IMR-90 (cell line): ENCODE results near the gene RAP1GAP2. TPM values are rescaled to one million over a fixed set of nuclear protein-coding genes. Genes with fewer than 3 reads are reported as not detected.
A peak's percentile ranks its signal among the peaks of the same experiment; 100 is the strongest.

Source experiments
- ATAC-seq: fragments of 200-7000 bp; cut with Tn5 transposase; 2 replicates; pipeline ENCODE4 v1.9.1; 2020; ENCODE audit warnings: low read depth, mild to moderate bottlenecking, moderate library complexity
- BruUV-seq: library from RNA; stranded (reverse); fragments of 400-500 nt; replicated peaks from 2 replicates; lab custom pipeline; 2021; lab: Mats Ljungman, UMichigan
- CTCF ChIA-PET: fragments of 300-600 bp; formaldehyde crosslinking; extraction: SDS; loops from one replicate; lab custom pipeline; 2021; ENCODE audit warnings: antibody characterized with exemption; lab: Yijun Ruan, JAX
- POLR2A ChIA-PET: fragments of 300-600 bp; sonication (Branson Sonifier 250); formaldehyde crosslinking; loops from one replicate; lab custom pipeline; 2022; ENCODE audit warnings: antibody characterized with exemption; ENCODE audit not compliant: unreplicated experiment; lab: Charles Lee
- DNase-seq: peaks from one replicate; pipeline ENCODE4 v3.0.0; 2013
- H2AFZ ChIP-seq: replicated peaks from 2 replicates; pipeline ENCODE3; 2013; ENCODE audit warnings: low read length, mild to moderate bottlenecking; ENCODE audit not compliant: poor library complexity
- H2AK5ac ChIP-seq: 2 replicates; pipeline ENCODE4 v1.6.1; 2013; ENCODE audit warnings: low read depth, low read length, inconsistent platforms
- H2AK9ac ChIP-seq: replicated peaks from 2 replicates; pipeline ENCODE3; 2013; ENCODE audit warnings: mild to moderate bottlenecking, low read depth, low read length, moderate library complexity; ENCODE audit not compliant: poor library complexity
- H2BK120ac ChIP-seq: 2 replicates; pipeline ENCODE4 v1.6.1; 2013; ENCODE audit warnings: low read depth, low read length, inconsistent platforms
- H2BK15ac ChIP-seq: 3 replicates; pipeline ENCODE4 v1.6.1; 2013; ENCODE audit warnings: low read depth, low read length, inconsistent platforms
- H2BK20ac ChIP-seq: 2 replicates; pipeline ENCODE4 v1.6.1; 2013; ENCODE audit warnings: low read depth, mild to moderate bottlenecking, inconsistent platforms, low read length, moderate library complexity
- H2BK5ac ChIP-seq: 2 replicates; pipeline ENCODE4 v1.6.1; 2013; ENCODE audit warnings: mild to moderate bottlenecking, low read depth, low read length, inconsistent platforms; ENCODE audit not compliant: poor library complexity, severe bottlenecking
- H3K14ac ChIP-seq: replicated peaks from 2 replicates; pipeline ENCODE4 v1.6.1; 2013; ENCODE audit warnings: low read depth, low read length, inconsistent platforms
- H3K18ac ChIP-seq: 2 replicates; pipeline ENCODE4 v1.6.1; 2013; ENCODE audit warnings: low read depth, low read length, control low read depth
- H3K23ac ChIP-seq: 2 replicates; pipeline ENCODE4 v1.6.1; 2013; ENCODE audit warnings: low read depth, low read length, inconsistent platforms
- H3K27ac ChIP-seq: 2 replicates; pipeline ENCODE4 v1.5.1; 2013; ENCODE audit warnings: mild to moderate bottlenecking, control low read depth, low read length; ENCODE audit not compliant: insufficient read depth
- H3K27me3 ChIP-seq: 2 replicates; pipeline ENCODE4 v1.6.1; 2013; ENCODE audit warnings: low read length; ENCODE audit not compliant: control insufficient read depth, insufficient read depth
- H3K36me3 ChIP-seq: 2 replicates; pipeline ENCODE4 v1.6.1; 2013; ENCODE audit warnings: low read length, mixed read lengths; ENCODE audit not compliant: control insufficient read depth, insufficient read depth
- H3K4ac ChIP-seq: 2 replicates; pipeline ENCODE4 v1.6.1; 2013; ENCODE audit warnings: low read depth, low read length, inconsistent platforms
- H3K4me1 ChIP-seq: 2 replicates; pipeline ENCODE4 v1.6.1; 2013; ENCODE audit warnings: low read length, mixed read lengths; ENCODE audit not compliant: control insufficient read depth, insufficient read depth
- H3K4me2 ChIP-seq: 2 replicates; pipeline ENCODE4 v1.6.1; 2013; ENCODE audit warnings: low read depth, mild to moderate bottlenecking, control low read depth, low read length, moderate library complexity
- H3K4me3 ChIP-seq: 2 replicates; pipeline ENCODE4 v1.5.1; 2013; ENCODE audit warnings: low read depth, mild to moderate bottlenecking, control low read depth, low read length, moderate library complexity; ENCODE audit not compliant: insufficient read depth
- H3K56ac ChIP-seq: 2 replicates; pipeline ENCODE4 v1.6.1; 2013; ENCODE audit warnings: low read length, inconsistent platforms; ENCODE audit not compliant: insufficient read depth; ENCODE audit errors: extremely low read depth
- H3K79me1 ChIP-seq, 2 experiments: 2 replicates each; pipeline ENCODE4 v1.6.1; 2013; ENCODE audit warnings: low read length in 2 of 2, inconsistent platforms in 1 of 2, low read depth in 1 of 2
- H3K9ac ChIP-seq: 2 replicates; pipeline ENCODE4 v1.6.1; 2013; ENCODE audit warnings: low read depth, low read length, control low read depth
- H3K9me1 ChIP-seq: 2 replicates; pipeline ENCODE4 v1.6.1; 2013; ENCODE audit warnings: low read length, inconsistent platforms; ENCODE audit not compliant: insufficient read depth
- H3K9me3 ChIP-seq: 2 replicates; pipeline ENCODE4 v1.6.1; 2013; ENCODE audit warnings: low read length; ENCODE audit not compliant: control insufficient read depth, insufficient read depth
- H4K20me1 ChIP-seq: 2 replicates; pipeline ENCODE4 v1.6.1; 2013; ENCODE audit warnings: low read length, inconsistent platforms; ENCODE audit not compliant: insufficient read depth
- H4K5ac ChIP-seq: 2 replicates; pipeline ENCODE4 v1.6.1; 2013; ENCODE audit warnings: mild to moderate bottlenecking, low read depth, low read length, control low read depth
- H4K8ac ChIP-seq, 2 experiments: 2 replicates each; pipeline ENCODE4 v1.6.1; 2013; ENCODE audit warnings: low read depth in 2 of 2, low read length in 2 of 2, control low read depth in 1 of 2, inconsistent platforms in 1 of 2
- H4K91ac ChIP-seq: 2 replicates; pipeline ENCODE4 v1.6.1; 2013; ENCODE audit warnings: low read depth, low read length, inconsistent platforms; ENCODE audit not compliant: insufficient read depth
- BHLHE40 ChIP-seq: fragments of 150-350 bp; IDR thresholded peaks from 2 replicates; pipeline ENCODE4 v1.6.1; 2016; ENCODE audit warnings: mild to moderate bottlenecking, low read depth, low read length
- CEBPB ChIP-seq: IDR thresholded peaks from 2 replicates; pipeline ENCODE4 v1.6.1; 2012; ENCODE audit warnings: low read depth, low read length, improper control_type of control experiment
- CHD1 ChIP-seq: IDR thresholded peaks from 2 replicates; pipeline ENCODE4 v1.6.1; 2012; ENCODE audit warnings: low read depth, low read length, improper control_type of control experiment
- MXI1 ChIP-seq: IDR thresholded peaks from 2 replicates; pipeline ENCODE4 v1.6.1; 2012; ENCODE audit warnings: low read depth, mild to moderate bottlenecking, low read length, moderate library complexity, borderline replicate concordance
- NFE2L2 ChIP-seq: fragments of 150-350 bp; IDR thresholded peaks from 2 replicates; pipeline ENCODE4 v1.6.1; 2016; ENCODE audit warnings: low read depth, mild to moderate bottlenecking, low read length
- POLR2A ChIP-seq: IDR thresholded peaks from 2 replicates; pipeline ENCODE4 v1.6.1; 2012; ENCODE audit warnings: mild to moderate bottlenecking, low read depth, low read length
- RAD21 ChIP-seq: IDR thresholded peaks from 2 replicates; pipeline ENCODE4 v1.6.1; 2012; ENCODE audit warnings: low read length, improper control_type of control experiment
- RCOR1 ChIP-seq: IDR thresholded peaks from 2 replicates; pipeline ENCODE4 v1.6.1; 2012; ENCODE audit warnings: mild to moderate bottlenecking, low read length, improper control_type of control experiment; ENCODE audit not compliant: insufficient replicate concordance
- SMC3 ChIP-seq: fragments of 150-350 bp; IDR thresholded peaks from 2 replicates; pipeline ENCODE4 v1.6.1; 2016; ENCODE audit warnings: low read depth, mild to moderate bottlenecking, antibody characterized with exemption, low read length, moderate library complexity
- WGBS, 2 experiments: methylation state at CpG; one replicate each; pipeline versions ENCODE4 v1.1.5 to v1.1.7; 2013; ENCODE audit warnings: missing lambda C conversion rate in 2 of 2; ENCODE audit not compliant: insufficient read length in 1 of 2; ENCODE audit errors: extremely low coverage in 2 of 2; 5-methylcytosine and 5-hydroxymethylcytosine counted together
- dilution Hi-C: fragments of 300-500 bp; cut with HindIII; formaldehyde crosslinking; loops from one replicate; pipeline ENCODE4 v1.14.3; 2018; ENCODE audit warnings: low sequenced_read_pairs; ENCODE audit not compliant: unreplicated experiment
- in situ Hi-C: fragments of 300-500 bp; cut with MboI; formaldehyde crosslinking; loops from 3 replicates; pipeline ENCODE4 v1.14.3; 2019; ENCODE audit warnings: low sequenced_read_pairs, inconsistent platforms, mixed read lengths
- intact Hi-C: fragments of 100-400 bp; cut with micrococcal nuclease; formaldehyde crosslinking; loops from 2 replicates; pipeline ENCODE4 v1.10.0; 2022
- polyA plus RNA-seq, 3 experiments: library from polyadenylated mRNA; depleted of rRNA; stranded (reverse); fragments of >200 nt; gene quantifications; 2 replicates each; pipeline ENCODE4 v1.2.3, GENCODE V29; 2012; ENCODE audit warnings: low replicate concordance in 1 of 3
- total RNA-seq: library from RNA; depleted of rRNA; stranded (reverse); fragments of >200 nt; gene quantifications from 2 replicates; pipeline ENCODE4 v1.2.3, GENCODE V29; 2012
- TF ChIP-seq, protein P1 (sequence below): fragments of 150-350 bp; IDR thresholded peaks from 2 replicates; pipeline ENCODE4 v1.6.1; 2017; ENCODE audit warnings: mild to moderate bottlenecking, antibody characterized with exemption, low read length, low read depth
- TF ChIP-seq, protein P2 (sequence below): conservative IDR thresholded peaks from 2 replicates; pipeline ENCODE4 v1.5.1; 2012; ENCODE audit warnings: mild to moderate bottlenecking, low read depth, low read length, improper control_type of control experiment
- TF ChIP-seq, protein P3 (sequence below): fragments of 150-350 bp; IDR thresholded peaks from 2 replicates; pipeline ENCODE4 v1.6.1; 2016; ENCODE audit warnings: low read depth, mild to moderate bottlenecking, low read length, moderate library complexity, borderline replicate concordance

Gene RAP1GAP2
- total and polyA plus RNA-seq, 2 of the 4 experiments (the other 2 are of a cell fraction): 5.7 to 7.5 TPM

DNA sequence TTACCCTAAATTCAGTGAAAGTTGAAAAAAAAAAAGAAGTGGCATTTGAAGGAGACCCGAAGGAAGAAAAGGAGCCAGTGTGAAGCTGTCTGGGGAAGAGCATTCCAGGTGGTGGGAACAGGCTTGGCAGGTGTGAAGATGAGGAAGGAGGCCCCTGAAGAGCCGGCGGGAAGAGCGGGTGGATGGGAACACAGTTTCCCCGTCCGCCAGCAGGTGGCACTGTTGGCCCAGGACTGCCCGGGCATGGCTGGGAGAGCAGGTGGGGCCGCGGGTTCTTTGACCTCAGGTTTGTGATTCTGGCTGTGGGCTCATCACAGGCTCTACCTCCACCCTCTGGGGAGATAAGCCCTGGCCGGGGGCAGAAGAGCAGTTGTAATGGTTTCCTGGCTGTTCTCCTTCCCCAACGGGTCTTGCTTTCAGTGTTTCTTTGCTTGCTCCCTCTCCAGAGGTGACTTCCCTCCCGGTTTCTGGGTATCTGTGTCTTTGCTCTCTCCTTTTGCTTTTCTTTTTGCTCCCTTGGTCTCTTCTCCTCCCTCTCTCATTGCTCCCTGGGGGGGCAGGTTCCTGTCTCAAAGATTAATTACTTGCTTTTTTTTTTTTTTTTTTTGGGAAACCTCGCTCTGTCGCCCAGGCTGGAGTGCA lies 32.3 kb downstream of the RAP1GAP2 start:
- CTCF ChIA-PET: interaction anchor here (0.6 kb wide), 1 partner anchor 796 kb away, joined by 3 read pairs; no protein-coding TSS in a partner anchor
- H3K9me3 ChIP-seq: no peaks in the 10 kb centered on the region
- no peak overlapping the region for H3K9ac ChIP-seq
- H3K4me3 ChIP-seq: no peak overlapping the region
- peak overlapping the region; percentile 34; the same call in 1 of the 2 replicates for H3K4me2 ChIP-seq
- H3K18ac ChIP-seq: no peak overlapping the region
- H3K56ac ChIP-seq: no peak overlapping the region
- no peak for TF ChIP-seq NFE2L2
- peak; percentile 90 for TF ChIP-seq RAD21
- TF ChIP-seq RCOR1: no peak
- TF ChIP-seq, protein P1, sequence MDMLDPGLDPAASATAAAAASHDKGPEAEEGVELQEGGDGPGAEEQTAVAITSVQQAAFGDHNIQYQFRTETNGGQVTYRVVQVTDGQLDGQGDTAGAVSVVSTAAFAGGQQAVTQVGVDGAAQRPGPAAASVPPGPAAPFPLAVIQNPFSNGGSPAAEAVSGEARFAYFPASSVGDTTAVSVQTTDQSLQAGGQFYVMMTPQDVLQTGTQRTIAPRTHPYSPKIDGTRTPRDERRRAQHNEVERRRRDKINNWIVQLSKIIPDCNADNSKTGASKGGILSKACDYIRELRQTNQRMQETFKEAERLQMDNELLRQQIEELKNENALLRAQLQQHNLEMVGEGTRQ: no peak
- TF ChIP-seq BHLHE40: no peak
- peak; percentile 73 for TF ChIP-seq SMC3
- no peak for TF ChIP-seq CHD1
- TF ChIP-seq CEBPB: no peak
- TF ChIP-seq, protein P2, sequence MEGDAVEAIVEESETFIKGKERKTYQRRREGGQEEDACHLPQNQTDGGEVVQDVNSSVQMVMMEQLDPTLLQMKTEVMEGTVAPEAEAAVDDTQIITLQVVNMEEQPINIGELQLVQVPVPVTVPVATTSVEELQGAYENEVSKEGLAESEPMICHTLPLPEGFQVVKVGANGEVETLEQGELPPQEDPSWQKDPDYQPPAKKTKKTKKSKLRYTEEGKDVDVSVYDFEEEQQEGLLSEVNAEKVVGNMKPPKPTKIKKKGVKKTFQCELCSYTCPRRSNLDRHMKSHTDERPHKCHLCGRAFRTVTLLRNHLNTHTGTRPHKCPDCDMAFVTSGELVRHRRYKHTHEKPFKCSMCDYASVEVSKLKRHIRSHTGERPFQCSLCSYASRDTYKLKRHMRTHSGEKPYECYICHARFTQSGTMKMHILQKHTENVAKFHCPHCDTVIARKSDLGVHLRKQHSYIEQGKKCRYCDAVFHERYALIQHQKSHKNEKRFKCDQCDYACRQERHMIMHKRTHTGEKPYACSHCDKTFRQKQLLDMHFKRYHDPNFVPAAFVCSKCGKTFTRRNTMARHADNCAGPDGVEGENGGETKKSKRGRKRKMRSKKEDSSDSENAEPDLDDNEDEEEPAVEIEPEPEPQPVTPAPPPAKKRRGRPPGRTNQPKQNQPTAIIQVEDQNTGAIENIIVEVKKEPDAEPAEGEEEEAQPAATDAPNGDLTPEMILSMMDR: peak; percentile 81
- TF ChIP-seq, protein P3, sequence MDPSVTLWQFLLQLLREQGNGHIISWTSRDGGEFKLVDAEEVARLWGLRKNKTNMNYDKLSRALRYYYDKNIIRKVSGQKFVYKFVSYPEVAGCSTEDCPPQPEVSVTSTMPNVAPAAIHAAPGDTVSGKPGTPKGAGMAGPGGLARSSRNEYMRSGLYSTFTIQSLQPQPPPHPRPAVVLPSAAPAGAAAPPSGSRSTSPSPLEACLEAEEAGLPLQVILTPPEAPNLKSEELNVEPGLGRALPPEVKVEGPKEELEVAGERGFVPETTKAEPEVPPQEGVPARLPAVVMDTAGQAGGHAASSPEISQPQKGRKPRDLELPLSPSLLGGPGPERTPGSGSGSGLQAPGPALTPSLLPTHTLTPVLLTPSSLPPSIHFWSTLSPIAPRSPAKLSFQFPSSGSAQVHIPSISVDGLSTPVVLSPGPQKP: no peak
- TF ChIP-seq POLR2A: no peak; the same call in 1 of the 2 replicates
- TF ChIP-seq MXI1: no peak
- H4K5ac ChIP-seq: no peak overlapping the region
- no peaks in the 10 kb centered on the region for H3K36me3 ChIP-seq
- no peak overlapping the region for H4K91ac ChIP-seq
- H3K4ac ChIP-seq: no peak overlapping the region
- H4K8ac ChIP-seq: no peak overlapping the region
- intact Hi-C loops (loop anchor here (1.0 to 5.0 kb wide), 2 partner anchors 185 to 249 kb away; no protein-coding TSS in a partner anchor), dilution Hi-C loops (no loop called here), in situ Hi-C loops (no loop called here)
- H3K4me1 ChIP-seq: no peaks in the 10 kb centered on the region
- H2BK15ac ChIP-seq: no peak overlapping the region
- no peak overlapping the region for H2BK20ac ChIP-seq
- BruUV-seq: no TSS peak
- ATAC-seq: peak; percentile 91
- DNase-seq: peak; percentile 19
- H3K23ac ChIP-seq: no peak overlapping the region
- no peaks in the 10 kb centered on the region for H3K79me1 ChIP-seq
- H3K27ac ChIP-seq: no peak overlapping the region
- 0% methylated on average over 3 of the region's 14 CpGs; no CpG with 5 or more reads in 1 of the 2 experiments for WGBS, 2 experiments
- H3K9me1 ChIP-seq: no peaks in the 10 kb centered on the region
- H4K20me1 ChIP-seq: no peaks in the 10 kb centered on the region; the same call in 1 of the 2 replicates
- H2AK9ac ChIP-seq: no peak overlapping the region
- H3K27me3 ChIP-seq: peaks cover under 1% of the 10 kb centered on the region; the same call in 1 of the 2 replicates
- no peak overlapping the region for H2BK120ac ChIP-seq
- H2AK5ac ChIP-seq: no peak overlapping the region
- no peak overlapping the region for H3K14ac ChIP-seq
- H2AFZ ChIP-seq: peak overlapping the region; percentile 74
- no peak overlapping the region for H2BK5ac ChIP-seq
- POLR2A ChIA-PET: no interaction called here
